ENCODE results near the gene ANKS4B. TPM values are rescaled to one million over a fixed set of nuclear protein-coding genes. Genes with fewer than 3 reads are reported as not detected.

The ANKS4B gene
- total and polyA plus RNA-seq, 9 donors: 0.04 to 1.6 (median 0.05) TPM; not detected in 3

GRCh38 chr16:21257284-21257683 is 23.8 kb downstream of the ANKS4B start:
- H3K27ac ChIP-seq (ENCODE audit: low read length): no peak overlapping the region
- H3K27me3 ChIP-seq (ENCODE audit: control insufficient read depth, insufficient read depth, low read length): no peaks in the 10 kb centered on the region
- no peaks in the 10 kb centered on the region for H3K4me1 ChIP-seq (ENCODE audit: control insufficient read depth, insufficient read depth, low read length)
- DNase-seq: no peak
- H3K9me3 ChIP-seq (replicated peaks; ENCODE audit: control insufficient read depth, low read depth, low read length): no peaks in the 10 kb centered on the region
- no peaks in the 10 kb centered on the region for H3K36me3 ChIP-seq (ENCODE audit: control insufficient read depth, insufficient read depth, low read length)
- 86% methylated on average over 2 of the region's 4 CpGs for WGBS (ENCODE audit: insufficient coverage)
- no peak overlapping the region for H3K4me3 ChIP-seq (ENCODE audit: low read length)

GRCh38 chr16:21260870-21261791 is 27.6 kb downstream of the ANKS4B start:
- Histone ChIP-seq H3K4me1 (ENCODE audit: control insufficient read depth, insufficient read depth, low read length) (no peaks in the 10 kb centered on the region), H3K9me3 (replicated peaks; ENCODE audit: control insufficient read depth, low read depth, low read length) (no peaks in the 10 kb centered on the region), H3K27me3 (ENCODE audit: control insufficient read depth, insufficient read depth, low read length) (no peaks in the 10 kb centered on the region), H3K4me3 (ENCODE audit: low read length) (no peak overlapping the region), H3K27ac (ENCODE audit: low read length) (no peak overlapping the region), H3K36me3 (ENCODE audit: control insufficient read depth, insufficient read depth, low read length) (no peaks in the 10 kb centered on the region)
- 82% methylated on average over 6 of the region's 9 CpGs for WGBS (ENCODE audit: insufficient coverage)
- DNase-seq: no peak

- no peaks in the 10 kb centered on the region for H3K36me3 ChIP-seq (ENCODE audit: control insufficient read depth, insufficient read depth, low read length)
- no peak overlapping the region for H3K27ac ChIP-seq (ENCODE audit: low read length)
- H3K4me3 ChIP-seq (ENCODE audit: low read length): no peak overlapping the region
- no peaks in the 10 kb centered on the region for H3K9me3 ChIP-seq (replicated peaks; ENCODE audit: control insufficient read depth, low read depth, low read length)
- DNase-seq: no peak
- H3K27me3 ChIP-seq (ENCODE audit: control insufficient read depth, insufficient read depth, low read length): no peaks in the 10 kb centered on the region
- 78% methylated on average over 8 of the region's 12 CpGs for WGBS (ENCODE audit: insufficient coverage)
- H3K4me1 ChIP-seq (ENCODE audit: control insufficient read depth, insufficient read depth, low read length): no peaks in the 10 kb centered on the region
These were observed 29.5 kb downstream of the ANKS4B start for GRCh38 chr16:21262779-21263639.

DNA sequence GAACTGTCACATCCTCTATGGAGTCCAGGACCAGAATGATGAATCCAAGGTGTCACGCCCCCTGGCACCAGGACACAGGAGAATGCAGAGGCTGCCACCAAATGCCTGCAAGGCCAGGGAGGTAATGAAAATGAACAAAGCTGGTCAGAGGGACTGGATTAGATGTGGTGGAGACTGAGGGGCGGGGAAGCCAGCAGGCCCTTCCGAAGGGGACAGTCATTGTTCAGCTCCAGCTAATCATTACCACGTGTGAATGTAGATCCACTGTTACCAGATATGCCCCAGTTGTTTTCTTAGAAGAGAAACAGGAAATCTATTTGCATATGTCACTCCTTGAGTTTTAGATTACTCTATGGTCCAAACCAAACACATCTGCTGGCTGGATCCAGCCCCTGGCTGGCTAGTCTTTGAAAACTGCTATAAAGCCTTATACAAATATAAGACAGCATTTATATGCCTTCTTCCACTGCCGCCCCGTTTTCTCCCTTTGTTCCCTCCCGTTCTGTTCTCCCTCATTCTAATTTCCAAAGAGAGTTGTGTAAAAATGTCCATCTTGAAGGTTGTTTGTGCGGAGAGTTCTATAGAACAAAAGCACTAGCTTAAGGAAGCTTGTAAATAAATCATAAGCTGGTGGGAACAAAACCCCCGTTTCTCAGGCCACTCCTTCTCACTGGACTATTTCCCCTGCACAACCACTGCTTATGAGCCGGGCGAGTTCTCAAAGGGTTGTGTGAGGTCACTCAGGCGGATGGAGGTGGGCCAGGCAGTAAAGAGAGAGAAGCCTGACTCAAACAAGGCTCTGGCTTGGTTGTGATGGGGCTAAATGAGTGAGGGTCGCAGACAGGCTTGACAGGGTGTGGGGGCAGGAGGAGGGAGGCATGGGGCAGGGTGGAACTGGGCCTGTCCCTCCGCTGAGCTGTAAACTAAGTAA is 30.4 kb downstream of the ANKS4B start:
- peak; percentile 68 for DNase-seq
- Histone ChIP-seq H3K4me3 (ENCODE audit: low read length) (no peak overlapping the region), H3K9me3 (replicated peaks; ENCODE audit: control insufficient read depth, low read depth, low read length) (no peaks in the 10 kb centered on the region), H3K27ac (ENCODE audit: low read length) (no peak overlapping the region), H3K4me1 (ENCODE audit: control insufficient read depth, insufficient read depth, low read length) (no peaks in the 10 kb centered on the region), H3K27me3 (ENCODE audit: control insufficient read depth, insufficient read depth, low read length) (no peaks in the 10 kb centered on the region), H3K36me3 (ENCODE audit: control insufficient read depth, insufficient read depth, low read length) (no peaks in the 10 kb centered on the region)
- WGBS (ENCODE audit: insufficient coverage): 40% methylated on average over 3 of the region's 14 CpGs

GRCh38 chr16:21264571-21265036 is 31.1 kb downstream of the ANKS4B start:
- H3K4me1 ChIP-seq (ENCODE audit: control insufficient read depth, insufficient read depth, low read length): no peaks in the 10 kb centered on the region
- no peak overlapping the region for H3K4me3 ChIP-seq (ENCODE audit: low read length)
- H3K36me3 ChIP-seq (ENCODE audit: control insufficient read depth, insufficient read depth, low read length): no peaks in the 10 kb centered on the region
- DNase-seq: peak; percentile 63
- H3K9me3 ChIP-seq (replicated peaks; ENCODE audit: control insufficient read depth, low read depth, low read length): no peaks in the 10 kb centered on the region
- WGBS (ENCODE audit: insufficient coverage): no CpG with 5 or more reads among the region's 4 CpGs
- no peak overlapping the region for H3K27ac ChIP-seq (ENCODE audit: low read length)
- no peaks in the 10 kb centered on the region for H3K27me3 ChIP-seq (ENCODE audit: control insufficient read depth, insufficient read depth, low read length)

- Histone ChIP-seq H3K4me3 (ENCODE audit: low read length) (no peak overlapping the region), H3K9me3 (replicated peaks; ENCODE audit: control insufficient read depth, low read depth, low read length) (no peaks in the 10 kb centered on the region), H3K4me1 (ENCODE audit: control insufficient read depth, insufficient read depth, low read length) (no peaks in the 10 kb centered on the region), H3K27me3 (ENCODE audit: control insufficient read depth, insufficient read depth, low read length) (no peaks in the 10 kb centered on the region), H3K27ac (ENCODE audit: low read length) (no peak overlapping the region), H3K36me3 (ENCODE audit: control insufficient read depth, insufficient read depth, low read length) (no peaks in the 10 kb centered on the region)
- 96% methylated on average over 7 of the region's 9 CpGs for WGBS (ENCODE audit: insufficient coverage)
- DNase-seq: no peak
These were observed 31.8 kb downstream of the ANKS4B start for GRCh38 chr16:21265104-21265837.

DNA sequence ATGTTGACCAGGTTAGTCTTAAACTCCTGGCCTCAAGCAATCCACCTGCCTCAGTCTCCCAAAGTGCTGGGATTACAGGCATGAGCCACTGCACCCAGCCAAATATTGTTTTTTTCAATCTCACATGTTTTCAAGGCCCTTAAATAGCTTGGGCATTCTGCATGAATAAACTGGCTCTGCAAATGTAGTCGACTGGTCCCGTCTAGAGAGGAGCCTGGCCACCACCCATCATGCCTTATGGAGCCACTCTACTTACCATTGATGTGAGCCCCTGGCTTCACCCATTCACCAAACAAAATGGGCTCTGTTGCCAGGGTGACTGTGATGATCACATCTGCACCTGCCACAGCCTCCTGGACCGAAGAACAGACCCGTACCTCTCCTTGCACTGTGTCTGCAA is 33.8 kb downstream of the ANKS4B start:
- no peak overlapping the region for H3K4me3 ChIP-seq (ENCODE audit: low read length)
- H3K27ac ChIP-seq (ENCODE audit: low read length): no peak overlapping the region
- DNase-seq: no peak
- no peaks in the 10 kb centered on the region for H3K27me3 ChIP-seq (ENCODE audit: control insufficient read depth, insufficient read depth, low read length)
- H3K36me3 ChIP-seq (ENCODE audit: control insufficient read depth, insufficient read depth, low read length): no peaks in the 10 kb centered on the region
- H3K4me1 ChIP-seq (ENCODE audit: control insufficient read depth, insufficient read depth, low read length): no peaks in the 10 kb centered on the region
- no peaks in the 10 kb centered on the region for H3K9me3 ChIP-seq (replicated peaks; ENCODE audit: control insufficient read depth, low read depth, low read length)
- WGBS (ENCODE audit: insufficient coverage): 68% methylated on average over 4 of the region's 4 CpGs

DNA sequence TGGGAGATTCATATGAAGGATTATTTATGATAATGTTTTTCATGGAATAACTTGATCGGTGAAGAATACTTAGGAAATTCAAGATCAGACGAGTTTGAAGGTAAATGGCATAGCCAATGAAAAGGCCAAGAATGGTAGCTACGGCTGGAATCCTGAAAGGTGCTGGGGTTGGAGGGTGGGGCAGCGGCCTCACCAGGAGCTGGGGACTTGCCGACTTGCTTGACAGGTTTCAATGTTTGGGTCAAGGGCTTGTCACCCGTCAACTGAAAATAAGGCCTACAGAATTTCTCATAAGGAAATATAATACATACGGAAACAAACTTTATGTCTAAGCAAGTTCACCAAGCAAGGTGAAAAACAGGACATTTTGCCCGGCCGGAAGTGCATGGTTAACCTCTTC is 34.7 kb downstream of the ANKS4B start:
- Histone ChIP-seq H3K9me3 (replicated peaks; ENCODE audit: control insufficient read depth, low read depth, low read length) (no peaks in the 10 kb centered on the region), H3K27me3 (ENCODE audit: control insufficient read depth, insufficient read depth, low read length) (no peaks in the 10 kb centered on the region), H3K4me3 (ENCODE audit: low read length) (no peak overlapping the region), H3K27ac (ENCODE audit: low read length) (no peak overlapping the region), H3K36me3 (ENCODE audit: control insufficient read depth, insufficient read depth, low read length) (no peaks in the 10 kb centered on the region), H3K4me1 (ENCODE audit: control insufficient read depth, insufficient read depth, low read length) (no peaks in the 10 kb centered on the region)
- no peak for DNase-seq
- WGBS (ENCODE audit: insufficient coverage): 92% methylated on average over 5 of the region's 9 CpGs

- Histone ChIP-seq H3K4me3 (ENCODE audit: low read length) (no peak overlapping the region), H3K27me3 (ENCODE audit: control insufficient read depth, insufficient read depth, low read length) (peaks cover 11% of the 10 kb centered on the region), H3K4me1 (ENCODE audit: control insufficient read depth, insufficient read depth, low read length) (no peaks in the 10 kb centered on the region), H3K36me3 (ENCODE audit: control insufficient read depth, insufficient read depth, low read length) (no peaks in the 10 kb centered on the region), H3K27ac (ENCODE audit: low read length) (no peak overlapping the region), H3K9me3 (replicated peaks; ENCODE audit: control insufficient read depth, low read depth, low read length) (no peaks in the 10 kb centered on the region)
- 33% methylated on average over 1 of the region's 2 CpGs for WGBS (ENCODE audit: insufficient coverage)
- no peak for DNase-seq
These were observed 38.8 kb downstream of the ANKS4B start for GRCh38 chr16:21272253-21272652.
